Muscle of leg (tissue), 11 donors: ENCODE data around the gene CFTR. TPM values are rescaled to one million over a fixed set of nuclear protein-coding genes. Genes with fewer than 3 reads are reported as not detected.

Source experiments
- DNase-seq: peaks from one replicate; pipeline ENCODE4 v3.0.0; 2013
- H3K27ac ChIP-seq: one replicate; pipeline ENCODE4 v1.5.1; 2013; ENCODE audit warnings: mild to moderate bottlenecking, low read length, control low read depth
- H3K27me3 ChIP-seq: one replicate; pipeline ENCODE4 v1.6.1; 2013; ENCODE audit warnings: low read length; ENCODE audit not compliant: control insufficient read depth, insufficient read depth
- H3K36me3 ChIP-seq: one replicate; pipeline ENCODE4 v1.6.1; 2013; ENCODE audit warnings: low read length; ENCODE audit not compliant: control insufficient read depth, insufficient read depth
- H3K4me1 ChIP-seq: one replicate; pipeline ENCODE4 v1.6.1; 2013; ENCODE audit warnings: low read length; ENCODE audit not compliant: control insufficient read depth, insufficient read depth
- H3K4me3 ChIP-seq: one replicate; pipeline ENCODE4 v1.5.1; 2013; ENCODE audit warnings: low read length, control low read depth
- H3K9me3 ChIP-seq: replicated peaks from 2 replicates; pipeline ENCODE4 v1.6.1; 2013; ENCODE audit warnings: low read depth, low read length; ENCODE audit not compliant: control insufficient read depth
- WGBS: methylation state at CpG from one replicate; pipeline ENCODE4 v1.1.5; 2013; ENCODE audit warnings: missing lambda C conversion rate; ENCODE audit not compliant: insufficient coverage; 5-methylcytosine and 5-hydroxymethylcytosine counted together
- polyA plus RNA-seq, 8 donors: library from polyadenylated mRNA; unstranded; fragments of 120-200 nt; gene quantifications; one replicate each; pipeline versions ENCODE4 v1.2.1 to v1.2.3, GENCODE V29; 2013; ENCODE audit warnings: inconsistent platforms in 1 of 8, low replicate concordance in 1 of 8; ENCODE audit not compliant: insufficient read length in 8 of 8, insufficient read depth in 1 of 8
- total RNA-seq: library from RNA; stranded (reverse); fragments of 120-200 nt; gene quantifications from one replicate; pipeline ENCODE4 v1.2.4, GENCODE V29; 2013

The CFTR gene
- total and polyA plus RNA-seq, 9 donors = 0.04 to 3.7 (median 0.41) TPM

DNA sequence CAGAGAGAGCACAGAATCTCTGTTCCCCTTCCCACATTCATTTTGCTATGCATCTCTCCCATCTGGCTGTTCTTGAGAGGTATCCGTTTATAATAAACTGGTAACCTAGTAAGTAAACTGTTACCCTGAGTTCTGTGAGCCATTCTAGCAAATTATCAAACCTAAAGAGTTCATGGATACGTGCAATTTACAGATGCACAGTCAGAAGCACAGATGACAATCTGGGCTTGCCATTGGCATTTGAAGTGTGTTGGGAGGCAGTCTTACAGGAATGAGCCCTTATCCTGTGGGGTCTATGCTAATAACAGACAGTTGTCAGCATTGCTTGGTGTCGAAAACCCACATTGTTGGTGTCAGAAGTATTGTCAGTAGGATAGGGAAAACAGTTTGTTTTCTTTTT lies 151.8 kb downstream of the CFTR start:
- H3K4me3 ChIP-seq = no peak overlapping the region
- DNase-seq = no peak
- no peaks in the 10 kb centered on the region for H3K27me3 ChIP-seq
- H3K36me3 ChIP-seq = no peaks in the 10 kb centered on the region
- H3K9me3 ChIP-seq = no peaks in the 10 kb centered on the region
- H3K27ac ChIP-seq = no peak overlapping the region
- H3K4me1 ChIP-seq = no peaks in the 10 kb centered on the region
- 100% methylated on average over 1 of the region's 3 CpGs for WGBS

DNA sequence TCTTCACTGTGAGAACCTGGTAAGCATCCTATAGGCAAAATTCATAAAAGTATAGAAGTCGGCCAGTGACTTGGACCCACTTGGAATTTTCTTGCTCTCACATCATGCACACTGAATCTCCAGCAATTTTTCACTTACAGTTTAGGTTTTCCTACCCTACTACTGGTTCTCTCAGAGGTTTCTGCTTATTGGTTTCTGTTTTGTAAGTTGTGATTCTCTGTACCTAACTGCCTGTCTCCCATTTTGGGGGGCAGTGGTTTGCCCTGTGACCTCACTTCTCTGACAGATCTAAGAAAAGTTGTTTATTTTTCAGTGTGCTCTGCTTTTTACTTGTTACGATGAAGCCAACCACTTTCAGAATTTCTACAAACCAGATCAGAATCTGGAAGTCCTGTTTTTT lies 158.1 kb downstream of the CFTR start:
- Histone ChIP-seq H3K4me3 (no peak overlapping the region), H3K9me3 (no peaks in the 10 kb centered on the region), H3K36me3 (no peaks in the 10 kb centered on the region), H3K4me1 (no peaks in the 10 kb centered on the region), H3K27me3 (no peaks in the 10 kb centered on the region), H3K27ac (no peak overlapping the region)
- no peak for DNase-seq
- no CpG with 5 or more reads among the region's 2 CpGs for WGBS

DNA sequence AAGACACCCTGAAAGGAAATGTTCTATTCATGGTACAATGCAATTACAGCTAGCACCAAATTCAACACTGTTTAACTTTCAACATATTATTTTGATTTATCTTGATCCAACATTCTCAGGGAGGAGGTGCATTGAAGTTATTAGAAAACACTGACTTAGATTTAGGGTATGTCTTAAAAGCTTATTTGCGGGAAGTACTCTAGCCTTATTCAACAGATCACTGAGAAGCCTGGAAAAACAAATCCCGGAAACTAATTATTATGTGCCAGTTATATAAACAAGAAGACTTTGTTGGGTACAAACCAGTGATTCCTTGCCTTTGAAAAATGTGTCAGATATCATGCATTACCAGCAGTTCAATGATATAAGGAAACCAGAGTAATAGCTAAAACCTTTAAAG lies 160.1 kb downstream of the CFTR start:
- Histone ChIP-seq H3K27ac (no peak overlapping the region), H3K9me3 (no peaks in the 10 kb centered on the region), H3K4me3 (no peak overlapping the region), H3K4me1 (no peaks in the 10 kb centered on the region), H3K27me3 (no peaks in the 10 kb centered on the region), H3K36me3 (no peaks in the 10 kb centered on the region)
- no peak for DNase-seq
- WGBS = no CpG with 5 or more reads among the region's 2 CpGs

DNA sequence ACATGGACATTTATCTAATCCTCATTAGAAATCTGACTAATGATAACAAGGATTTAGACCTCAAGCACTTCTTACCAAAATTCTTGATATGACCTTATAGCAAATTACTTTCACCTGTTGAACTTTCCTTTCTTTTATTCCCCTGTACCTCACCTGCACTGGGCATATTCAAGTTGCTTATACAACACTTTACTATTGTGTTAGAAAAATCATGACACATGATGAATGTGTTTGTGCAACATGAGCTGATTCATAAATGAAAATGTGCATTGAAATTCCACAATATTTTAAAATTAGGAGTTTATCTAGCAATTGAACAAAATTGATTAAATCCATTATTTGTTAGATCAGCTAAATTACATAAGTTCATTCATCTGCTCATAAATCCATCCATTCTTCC lies 160.6 kb downstream of the CFTR start:
- H3K4me3 ChIP-seq = no peak overlapping the region
- no peaks in the 10 kb centered on the region for H3K27me3 ChIP-seq
- no peak for DNase-seq
- H3K4me1 ChIP-seq = no peaks in the 10 kb centered on the region
- no peak overlapping the region for H3K27ac ChIP-seq
- no peaks in the 10 kb centered on the region for H3K36me3 ChIP-seq
- no peaks in the 10 kb centered on the region for H3K9me3 ChIP-seq

DNA sequence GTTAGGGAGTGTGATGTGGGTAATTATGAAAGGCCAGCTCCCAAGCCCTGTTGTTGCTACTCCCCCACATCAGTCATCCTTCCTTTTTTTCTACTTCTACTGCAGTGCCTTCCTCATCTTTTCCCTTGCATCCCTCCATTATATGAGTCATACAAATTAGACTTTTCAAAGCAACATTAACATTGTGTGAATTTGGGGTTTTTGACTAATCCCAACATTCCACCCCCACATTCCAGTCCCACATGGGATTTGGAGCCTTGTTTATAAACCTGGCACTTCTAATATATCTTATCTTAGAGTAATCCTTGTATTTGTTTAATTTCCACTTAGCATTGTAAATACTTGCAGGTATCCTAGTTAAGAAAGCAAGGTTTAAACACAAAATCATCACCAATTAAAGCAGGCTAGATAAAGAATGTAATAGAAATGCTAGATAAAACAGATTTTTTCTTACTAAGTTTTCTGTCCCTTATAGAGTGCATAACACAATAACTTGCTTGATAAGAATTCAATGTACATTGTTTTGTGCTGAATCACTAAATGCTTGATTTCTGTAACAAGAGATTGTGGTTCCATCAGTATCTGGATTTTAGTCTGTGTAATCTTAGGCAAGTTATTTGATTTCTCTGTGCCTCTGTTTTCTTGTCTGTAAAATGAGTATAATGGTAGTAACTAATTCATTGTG lies 165.8 kb downstream of the CFTR start:
- Histone ChIP-seq H3K27me3 (no peaks in the 10 kb centered on the region), H3K36me3 (no peaks in the 10 kb centered on the region), H3K9me3 (no peaks in the 10 kb centered on the region), H3K27ac (no peak overlapping the region), H3K4me1 (no peaks in the 10 kb centered on the region), H3K4me3 (no peak overlapping the region)
- DNase-seq = no peak

DNA sequence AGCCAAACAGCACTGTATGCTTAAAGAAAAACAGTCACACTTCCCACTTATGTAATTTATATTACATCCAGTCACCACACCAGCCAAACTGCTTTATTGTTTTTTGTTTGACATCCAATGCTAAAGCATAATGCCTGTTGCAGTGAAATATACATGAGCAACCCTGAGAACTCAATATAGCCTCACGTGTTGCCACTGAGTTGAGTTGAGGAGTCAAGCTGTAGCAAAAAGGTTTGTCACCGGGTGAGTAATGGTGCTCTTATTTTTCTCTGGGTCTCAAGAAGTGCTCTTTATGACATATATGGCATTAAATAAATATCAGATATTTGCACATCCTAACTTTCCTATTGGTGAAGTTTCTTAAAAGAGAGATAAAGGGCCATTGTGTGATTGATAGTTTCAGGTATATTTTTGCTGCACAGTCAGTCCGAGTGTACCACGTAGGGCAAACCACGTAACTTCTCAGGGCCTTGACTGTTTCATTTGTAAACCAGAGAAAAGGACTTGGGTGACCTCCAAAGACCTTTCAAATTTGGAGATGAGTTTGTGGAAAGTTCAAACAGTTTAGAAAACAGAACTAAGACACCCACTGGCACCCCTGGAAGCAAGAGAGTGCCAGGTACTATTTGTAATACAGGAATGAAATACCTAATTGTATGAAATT lies 168.5 kb downstream of the CFTR start:
- Histone ChIP-seq H3K4me1 (no peaks in the 10 kb centered on the region), H3K36me3 (no peaks in the 10 kb centered on the region), H3K27me3 (no peaks in the 10 kb centered on the region), H3K4me3 (no peak overlapping the region), H3K9me3 (no peaks in the 10 kb centered on the region), H3K27ac (no peak overlapping the region)
- 92% methylated on average over 3 of the region's 5 CpGs for WGBS
- no peak for DNase-seq

DNA sequence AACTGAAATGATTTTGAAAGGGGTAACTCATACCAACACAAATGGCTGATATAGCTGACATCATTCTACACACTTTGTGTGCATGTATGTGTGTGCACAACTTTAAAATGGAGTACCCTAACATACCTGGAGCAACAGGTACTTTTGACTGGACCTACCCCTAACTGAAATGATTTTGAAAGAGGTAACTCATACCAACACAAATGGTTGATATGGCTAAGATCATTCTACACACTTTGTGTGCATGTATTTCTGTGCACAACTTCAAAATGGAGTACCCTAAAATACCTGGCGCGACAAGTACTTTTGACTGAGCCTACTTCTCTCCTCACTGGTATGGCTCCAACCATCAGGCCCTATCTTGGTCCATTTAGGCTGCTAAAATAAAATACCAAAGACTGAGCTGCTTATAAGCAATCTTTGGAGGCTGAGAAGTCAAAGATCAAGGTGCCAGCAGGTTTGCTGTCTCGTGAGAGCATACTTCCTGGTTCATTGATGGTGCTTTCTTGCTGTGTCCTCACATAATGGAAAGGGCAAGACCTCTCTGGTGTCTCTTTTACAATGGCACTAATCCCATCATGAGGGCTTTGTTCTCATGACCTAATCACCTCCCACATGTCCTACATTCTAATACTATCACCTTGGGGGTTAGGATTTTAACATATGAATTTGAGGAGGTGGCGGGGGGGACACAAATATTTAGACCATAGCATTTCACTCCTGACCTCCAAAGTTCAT lies 173.3 kb downstream of the CFTR start:
- Histone ChIP-seq H3K27me3 (no peaks in the 10 kb centered on the region), H3K36me3 (no peaks in the 10 kb centered on the region), H3K4me1 (no peaks in the 10 kb centered on the region), H3K4me3 (no peak overlapping the region), H3K9me3 (no peaks in the 10 kb centered on the region), H3K27ac (no peak overlapping the region)
- WGBS = 81% methylated on average over 3 of the region's 4 CpGs
- no peak for DNase-seq

DNA sequence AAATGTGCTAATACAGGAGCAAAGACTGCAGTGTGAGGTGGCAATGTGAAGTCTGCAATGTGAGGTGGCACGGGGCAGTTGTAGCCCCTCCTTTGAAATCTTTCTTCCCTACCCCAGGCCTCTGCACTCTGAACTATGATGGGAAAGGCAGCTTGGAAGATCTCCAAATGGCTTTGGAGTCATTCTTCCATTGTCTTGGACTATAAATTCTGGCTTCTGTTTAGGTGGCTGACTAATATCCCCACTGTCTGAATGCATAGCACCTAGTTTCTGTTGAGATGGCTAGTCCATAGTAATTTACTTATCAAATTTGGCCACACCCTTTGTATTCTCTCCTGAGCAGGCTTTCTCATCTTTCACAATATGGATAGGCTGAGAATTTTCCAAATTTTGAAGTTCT lies 175.0 kb downstream of the CFTR start:
- DNase-seq = no peak
- Histone ChIP-seq H3K4me3 (no peak overlapping the region), H3K4me1 (no peaks in the 10 kb centered on the region), H3K27me3 (no peaks in the 10 kb centered on the region), H3K9me3 (no peaks in the 10 kb centered on the region), H3K36me3 (no peaks in the 10 kb centered on the region), H3K27ac (no peak overlapping the region)
- WGBS = no CpG with 5 or more reads among the region's 1 CpG

DNA sequence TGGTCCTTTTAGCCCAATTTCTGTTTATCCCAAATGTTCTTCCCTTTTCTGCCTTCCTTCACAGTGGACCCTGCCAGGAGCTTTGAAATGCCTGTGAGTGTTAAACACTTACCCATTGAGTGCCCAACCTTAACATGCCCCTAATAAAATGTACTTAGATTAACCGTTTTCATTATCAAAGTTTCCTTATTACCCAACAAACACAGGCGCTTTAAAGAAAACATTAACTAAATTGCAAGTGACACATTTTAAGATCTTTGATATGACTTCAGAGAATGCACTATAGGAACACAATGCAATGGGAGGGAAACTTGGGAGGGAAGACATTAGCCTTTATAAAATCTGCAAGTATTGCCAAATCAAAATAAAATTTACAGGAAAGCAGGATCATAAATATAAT lies 177.0 kb downstream of the CFTR start:
- Histone ChIP-seq H3K36me3 (no peaks in the 10 kb centered on the region), H3K27ac (no peak overlapping the region), H3K4me1 (no peaks in the 10 kb centered on the region), H3K27me3 (no peaks in the 10 kb centered on the region), H3K9me3 (no peaks in the 10 kb centered on the region), H3K4me3 (no peak overlapping the region)
- no peak for DNase-seq
- WGBS = no CpG with 5 or more reads among the region's 2 CpGs

DNA sequence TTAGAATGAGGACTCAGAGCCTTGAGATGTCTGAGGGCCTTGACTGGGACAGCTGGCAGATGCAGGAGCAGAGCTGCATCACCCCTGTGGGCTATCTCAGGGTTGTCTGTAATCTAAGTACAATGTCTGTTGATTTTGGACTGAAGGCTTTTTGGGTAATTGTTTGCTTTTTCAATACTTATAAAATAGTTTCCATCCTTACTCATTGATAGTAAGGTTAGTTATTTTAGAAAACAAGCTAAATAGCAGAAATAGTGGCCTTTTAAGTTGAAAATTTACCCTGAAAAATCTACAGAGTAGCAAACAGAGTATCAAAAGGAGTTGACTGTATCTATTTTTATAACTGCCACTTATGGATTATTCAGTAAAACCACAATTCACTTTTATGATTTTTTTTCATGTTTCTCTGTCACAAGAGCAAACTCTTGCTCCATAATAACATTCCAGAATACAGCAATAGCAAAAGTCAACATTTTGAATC lies 179.7 kb downstream of the CFTR start:
- Histone ChIP-seq H3K36me3 (no peaks in the 10 kb centered on the region), H3K27ac (no peak overlapping the region), H3K9me3 (no peaks in the 10 kb centered on the region), H3K4me1 (no peaks in the 10 kb centered on the region), H3K4me3 (no peak overlapping the region), H3K27me3 (no peaks in the 10 kb centered on the region)
- DNase-seq = no peak
